LHCN-M2 (cell line): ENCODE measurements around the gene ARID3A. TPM values are rescaled to one million over a fixed set of nuclear protein-coding genes. Genes with fewer than 3 reads are reported as not detected.
A peak's percentile ranks its signal among the peaks of the same experiment; 100 is the strongest.
"Not testable (repeated sequence)": the region's sequence is repeated elsewhere in the genome, so short reads cannot be mapped to it uniquely, and the experiment has no call there.

ENCODE experiments used
- DNase-seq: peaks from one replicate; pipeline ENCODE4 v3.0.0-alpha.2; 2012; ENCODE audit warnings: low read depth
- polyA plus RNA-seq: library from polyadenylated mRNA; unstranded; fragments of >200 nt; gene quantifications from one replicate; pipeline ENCODE4 v1.2.1, GENCODE V29; 2012; ENCODE audit warnings: missing spikeins
- total RNA-seq: library from RNA; depleted of rRNA; stranded (reverse); fragments of >200 nt; gene quantifications from 2 replicates; pipeline ENCODE4 v1.2.3, GENCODE V29; 2014; rRNA removed

The ARID3A gene
- 3.1 and 3.4 TPM in 2 replicates for total RNA-seq
- polyA plus RNA-seq: 6.2 TPM

GRCh38 chr19:925526-926322 lies at the start of gene ARID3A:
TSS of gene ARID3A (plus strand) at chr19:926035. CDS start at chr19:929529, 3,494 bp downstream.
- peak; percentile 78 for DNase-seq

DNA sequence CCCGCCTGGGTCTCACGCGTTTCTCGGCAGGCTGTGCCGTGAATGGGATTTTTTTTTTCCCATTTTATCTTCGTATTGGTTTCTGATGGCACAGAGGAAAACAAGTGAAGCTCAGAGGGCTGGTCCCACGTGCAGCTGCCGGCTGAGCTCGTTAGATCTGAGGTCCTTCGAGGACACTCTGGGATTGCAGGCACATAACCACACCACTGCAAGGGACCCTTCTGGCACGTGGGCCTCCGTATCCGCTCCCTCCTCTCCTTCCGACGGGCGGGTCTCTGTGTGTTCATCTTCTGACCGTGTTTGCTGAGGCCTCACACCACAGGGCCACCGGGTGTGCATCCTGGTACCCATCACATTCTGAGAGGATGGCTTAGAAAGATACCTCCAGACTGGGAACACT lies 49.7 kb upstream of the ARID3A start:
- no peak for DNase-seq

GRCh38 chr19:876780-877314 lies 49.0 kb upstream of the ARID3A start:
- no peak for DNase-seq

GRCh38 chr19:877992-878660 lies 47.7 kb upstream of the ARID3A start:
- DNase-seq: not testable (repeated sequence)

GRCh38 chr19:878751-879561 lies 46.9 kb upstream of the ARID3A start:
- DNase-seq: not testable (repeated sequence)

GRCh38 chr19:879711-880438 lies 46.0 kb upstream of the ARID3A start:
- DNase-seq: no peak

- no peak for DNase-seq
These were observed 44.3 kb upstream of the ARID3A start for GRCh38 chr19:881385-882071.

DNA sequence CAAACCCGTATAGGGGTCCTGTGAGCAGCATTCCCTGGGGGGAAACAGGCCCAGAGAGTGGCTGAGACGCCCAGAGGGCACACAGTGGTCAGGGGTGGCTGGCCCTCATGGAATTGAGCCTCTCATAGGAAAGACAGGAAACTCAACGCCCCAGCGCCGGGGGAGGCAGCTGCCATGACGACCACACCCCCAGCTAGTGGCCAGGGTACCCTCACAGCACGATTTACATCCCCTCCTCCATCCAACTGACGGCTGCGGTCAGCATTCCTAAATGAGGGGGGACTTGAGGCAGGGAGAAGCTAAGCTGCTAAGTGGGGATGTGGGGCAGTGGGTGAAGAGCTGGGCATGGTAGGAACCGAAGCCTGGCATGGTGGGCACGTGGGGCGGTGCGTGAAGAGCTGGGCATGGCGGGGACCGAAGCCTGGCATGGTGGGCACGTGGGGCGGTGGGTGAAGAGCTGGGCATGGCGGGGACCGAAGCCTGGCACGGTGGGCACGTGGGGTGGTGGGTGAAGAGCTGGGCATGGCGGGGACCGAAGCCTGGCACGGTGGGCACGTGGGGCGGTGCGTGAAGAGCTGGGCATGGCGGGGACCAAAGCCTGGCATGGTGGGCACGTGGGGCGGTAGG lies 42.9 kb upstream of the ARID3A start:
- no peak for DNase-seq

- no peak for DNase-seq
These were observed 42.1 kb upstream of the ARID3A start for GRCh38 chr19:883661-884211.

- no peak for DNase-seq
These were observed 41.2 kb upstream of the ARID3A start for GRCh38 chr19:884420-885211.

DNA sequence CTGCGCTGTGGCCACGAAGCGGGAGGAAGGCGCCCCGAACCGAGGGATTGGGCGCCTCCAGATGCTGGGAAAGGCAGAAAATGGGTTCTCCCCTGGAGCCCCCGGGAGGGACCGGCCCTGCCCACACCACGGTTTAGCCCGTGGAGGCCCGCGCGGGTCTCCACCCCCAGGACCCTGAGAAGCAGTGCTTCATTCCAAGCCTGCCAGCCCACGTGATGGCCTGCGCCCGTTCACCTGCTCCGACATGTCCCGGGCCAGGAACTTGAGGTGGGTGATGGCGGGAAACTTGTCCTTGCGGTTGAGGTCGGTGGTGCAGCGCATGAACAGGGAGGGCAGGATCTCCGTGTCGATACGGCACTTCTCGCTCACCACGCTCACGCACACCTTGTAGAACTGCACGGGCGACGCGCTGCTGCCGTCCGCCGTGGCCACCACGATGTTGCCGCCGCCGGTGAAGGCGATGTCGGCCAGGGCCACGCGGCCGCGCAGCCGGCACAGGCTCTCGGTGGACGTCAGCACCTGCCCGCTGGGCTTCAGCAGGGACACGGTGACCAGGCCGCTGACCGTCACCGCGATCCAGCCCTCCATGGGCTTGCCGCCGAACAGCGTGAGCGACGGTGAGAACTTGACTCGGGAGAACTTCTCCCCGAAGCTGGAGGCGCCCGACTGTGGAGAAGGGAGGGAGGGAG lies 40.2 kb upstream of the ARID3A start:
- no peak for DNase-seq

- DNase-seq: peak; percentile 60
These were observed 38.8 kb upstream of the ARID3A start for GRCh38 chr19:887072-887471.

- no peak for DNase-seq
These were observed 38.2 kb upstream of the ARID3A start for GRCh38 chr19:887599-887998.

DNA sequence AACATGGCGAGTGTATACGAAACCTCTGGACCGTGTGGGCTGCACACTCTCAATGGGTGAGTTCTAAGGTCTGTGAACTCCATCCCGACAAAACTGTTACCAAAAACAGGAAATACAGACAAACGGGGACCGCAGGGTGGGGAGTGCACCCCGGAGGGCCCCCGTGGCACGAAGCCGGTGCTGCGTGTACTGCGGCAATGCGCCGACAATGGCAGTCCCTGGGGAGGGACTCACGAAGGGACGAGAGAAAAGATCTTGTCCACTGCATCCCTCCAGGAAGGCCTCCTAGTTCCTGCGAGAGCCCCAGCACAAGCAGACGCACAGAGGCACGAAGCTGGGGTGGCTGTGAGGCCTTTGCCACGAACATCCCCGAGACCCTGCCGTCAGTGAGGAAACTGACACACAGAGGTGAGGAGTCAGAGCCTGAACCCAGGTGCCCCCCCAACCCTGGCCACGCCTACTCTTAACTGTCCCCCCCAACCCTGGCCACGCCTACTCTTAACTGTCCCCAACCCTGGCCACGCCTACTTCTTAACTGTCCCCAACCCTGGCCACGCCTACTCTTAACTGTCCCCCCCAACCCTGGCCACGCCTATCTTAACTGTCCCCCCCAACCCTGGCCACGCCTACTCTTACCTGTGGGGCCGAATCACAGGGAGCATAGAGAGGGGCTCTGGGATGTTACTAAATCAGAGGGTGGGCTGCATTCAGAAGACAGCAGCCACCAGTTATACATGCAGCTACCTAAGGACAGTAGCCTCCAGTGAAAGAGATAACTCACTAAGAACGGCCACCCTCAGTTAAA lies 37.1 kb upstream of the ARID3A start:
- no peak for DNase-seq

DNA sequence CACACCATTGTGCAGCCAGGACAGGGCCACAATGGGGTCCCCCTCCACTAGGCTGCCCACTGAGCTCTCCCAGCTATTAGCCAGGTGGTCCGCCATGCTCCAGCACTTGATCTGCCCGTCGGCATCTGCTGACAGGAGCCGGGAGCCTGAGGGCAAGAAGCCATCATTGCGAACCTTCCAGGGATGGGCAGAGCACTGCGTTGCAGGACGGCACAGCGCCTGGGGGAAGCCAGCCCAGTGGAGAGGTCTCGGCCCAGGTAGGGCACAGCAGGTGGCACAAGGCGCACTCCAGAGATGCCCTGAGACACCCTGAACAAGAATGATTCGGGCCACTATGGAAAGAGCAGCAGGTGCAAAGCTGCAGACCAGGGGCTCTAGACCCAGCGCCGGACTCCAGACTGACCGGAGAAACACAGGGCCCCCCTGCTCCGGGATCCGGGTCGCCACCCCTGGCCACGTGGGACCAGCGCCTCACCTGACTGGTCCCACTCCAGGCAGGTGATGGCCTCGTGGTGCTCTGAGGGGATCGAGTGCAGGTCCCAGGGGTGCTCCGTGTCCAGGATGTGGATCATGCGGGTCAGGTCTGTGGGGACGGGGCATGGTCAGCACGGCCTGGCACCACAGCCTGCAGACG lies 36.1 kb upstream of the ARID3A start:
- DNase-seq: no peak

DNA sequence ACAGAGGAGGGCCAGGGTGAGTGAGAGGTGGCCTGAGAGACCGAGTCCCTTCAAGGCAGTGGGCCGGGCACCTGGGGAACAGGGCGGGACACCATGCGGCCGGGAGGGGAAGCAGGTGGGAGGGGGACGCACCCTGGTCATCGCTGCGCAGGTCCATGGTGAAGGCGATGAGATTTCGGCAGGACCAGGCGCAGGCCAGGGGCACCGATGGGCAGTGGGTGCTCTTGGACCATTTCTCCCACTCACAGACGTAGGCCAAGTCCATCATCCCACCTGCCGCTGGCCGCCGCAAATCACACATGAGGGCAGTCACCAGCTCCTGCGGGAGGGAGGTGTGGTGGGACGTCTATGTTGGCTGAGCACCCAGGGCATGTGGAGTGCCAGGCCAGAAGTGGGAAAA lies 35.0 kb upstream of the ARID3A start:
- no peak for DNase-seq
